T-helper 2 cell treated with Interferon-gamma antibody and Interleukin-4, amounts not matched to agents 100 ng/mL and 5 ng/mL, for 36 hours (primary cell): ENCODE results near the gene TRIM6. TPM values are rescaled to one million over a fixed set of nuclear protein-coding genes. Genes with fewer than 3 reads are reported as not detected.
"Not testable (repeated sequence)": the region's sequence is repeated elsewhere in the genome, so short reads cannot be mapped to it uniquely, and the experiment has no call there.

Experiments
- intact Hi-C: fragments of 100-400 bp; cut with micrococcal nuclease; formaldehyde crosslinking; loops from one replicate; pipeline ENCODE4 v1.15.1; 2023
- total RNA-seq: library from RNA; stranded (reverse); gene quantifications from 2 replicates; pipeline ENCODE4 v1.2.3, GENCODE V29; 2022

TRIM6 gene
- total RNA-seq, 1 donor from 2014 or later: 0.25 TPM

GRCh38 chr11:5602791-5603190 is 6.4 kb downstream of the TRIM6 start:
- intact Hi-C loops: loop anchor here (5.0 kb wide), 1 partner anchor 290 kb away; the partner anchor contains the start of gene OR52E5

- intact Hi-C loops: loop anchor here (5.0 kb wide), 1 partner anchor 289 kb away; the partner anchor contains the start of gene OR52E5
These were observed 6.9 kb downstream of the TRIM6 start for GRCh38 chr11:5603326-5603725.

DNA sequence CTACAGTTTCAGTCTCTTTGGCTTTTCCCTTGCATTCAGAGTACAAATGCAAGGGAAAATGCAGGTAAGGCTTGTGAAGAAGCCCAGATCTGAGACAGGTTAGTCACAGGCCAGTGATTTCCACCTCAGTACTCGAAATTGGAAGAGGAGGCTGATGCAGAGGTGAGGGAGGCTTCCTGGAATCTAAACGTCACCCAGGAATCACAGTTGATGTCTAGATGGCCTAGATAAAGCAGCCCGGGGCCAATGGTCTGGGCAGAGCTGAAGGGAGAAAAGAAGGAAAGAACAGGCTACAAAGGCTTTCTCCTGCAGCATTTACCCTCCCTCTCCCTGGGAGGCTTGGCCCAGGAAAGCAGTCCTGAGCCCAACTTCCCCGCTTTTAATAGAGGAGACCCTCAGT is 8.5 kb downstream of the TRIM6 start:
- intact Hi-C loops: loop anchor here (5.0 kb wide), 1 partner anchor 287 kb away; the partner anchor contains the start of gene OR52E5

DNA sequence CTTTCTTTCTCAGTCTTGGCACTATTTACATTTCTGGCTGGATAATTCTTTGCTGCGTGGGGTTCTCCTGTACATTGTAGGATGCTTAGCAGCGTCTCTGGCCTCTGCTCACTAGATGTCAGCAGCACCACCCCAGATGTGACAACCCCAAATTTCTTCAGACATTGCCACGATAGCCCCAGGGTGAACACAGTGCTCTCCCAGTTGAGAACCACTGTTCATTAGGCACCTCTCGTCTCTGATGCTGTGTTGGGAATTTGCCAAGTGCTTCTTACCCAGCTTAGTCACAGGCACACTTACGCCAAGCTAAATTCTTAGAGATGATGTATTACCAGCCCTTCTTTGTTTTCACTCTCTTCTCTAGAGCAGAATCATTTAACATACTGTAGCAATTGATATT is 9.4 kb downstream of the TRIM6 start:
- intact Hi-C loops: no loop called here

GRCh38 chr11:5608808-5609207 is 12.4 kb downstream of the TRIM6 start:
- intact Hi-C loops: no loop called here

DNA sequence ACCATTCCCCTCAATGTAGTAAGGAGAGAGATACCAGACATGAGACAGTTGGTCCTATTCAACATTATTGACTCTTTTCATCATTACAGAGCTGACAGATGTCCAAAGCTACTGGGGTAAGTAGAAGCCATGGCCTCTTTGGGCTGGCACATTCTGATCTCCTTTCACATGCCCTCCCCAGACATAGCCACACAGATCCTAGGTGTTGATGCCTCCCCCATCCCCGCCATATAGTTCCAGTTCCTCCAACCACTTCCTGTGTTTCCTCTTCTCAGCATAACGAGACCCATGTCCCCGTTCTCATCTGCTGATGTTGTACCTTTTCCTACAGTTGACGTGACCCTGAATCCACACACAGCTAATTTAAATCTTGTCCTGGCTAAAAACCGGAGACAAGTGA is 14.0 kb downstream of the TRIM6 start:
- intact Hi-C loops: no loop called here

DNA sequence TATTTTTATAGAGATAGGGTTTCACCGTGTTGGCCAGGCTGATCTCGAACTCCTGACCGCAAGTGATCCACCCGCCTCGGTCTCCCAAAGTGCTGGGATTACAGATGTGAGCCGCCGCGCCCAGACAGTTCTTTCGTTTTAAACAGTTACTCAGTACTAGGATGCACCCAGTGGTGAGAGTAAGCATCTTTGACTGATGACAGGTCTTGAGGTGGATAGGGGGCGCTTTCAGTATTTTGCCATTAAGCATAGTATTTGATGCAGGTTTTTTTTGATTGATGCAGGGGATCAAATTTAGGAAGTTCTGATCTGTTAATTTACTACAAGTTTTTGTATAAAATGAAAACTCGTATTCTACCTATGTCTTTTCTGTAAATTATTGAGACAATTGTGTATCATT is 15.2 kb downstream of the TRIM6 start:
- intact Hi-C loops: no loop called here

- intact Hi-C loops: no loop called here
These were observed 22.4 kb downstream of the TRIM6 start for GRCh38 chr11:5618807-5619206.

GRCh38 chr11:5620651-5621521 is 24.4 kb downstream of the TRIM6 start:
- intact Hi-C loops: loop anchor here (10.0 kb wide), 1 partner anchor 614 kb away; the partner anchor contains the start of genes CNGA4 and FHIP1B

- intact Hi-C loops: loop anchor here (10.0 kb wide), 1 partner anchor 613 kb away; the partner anchor contains the start of genes CNGA4 and FHIP1B
These were observed 25.1 kb downstream of the TRIM6 start for GRCh38 chr11:5621580-5621979.

- intact Hi-C loops: loop anchor here (10.0 kb wide), 1 partner anchor 612 kb away; the partner anchor contains the start of genes CNGA4 and FHIP1B
These were observed 26.4 kb downstream of the TRIM6 start for GRCh38 chr11:5622802-5623201.

DNA sequence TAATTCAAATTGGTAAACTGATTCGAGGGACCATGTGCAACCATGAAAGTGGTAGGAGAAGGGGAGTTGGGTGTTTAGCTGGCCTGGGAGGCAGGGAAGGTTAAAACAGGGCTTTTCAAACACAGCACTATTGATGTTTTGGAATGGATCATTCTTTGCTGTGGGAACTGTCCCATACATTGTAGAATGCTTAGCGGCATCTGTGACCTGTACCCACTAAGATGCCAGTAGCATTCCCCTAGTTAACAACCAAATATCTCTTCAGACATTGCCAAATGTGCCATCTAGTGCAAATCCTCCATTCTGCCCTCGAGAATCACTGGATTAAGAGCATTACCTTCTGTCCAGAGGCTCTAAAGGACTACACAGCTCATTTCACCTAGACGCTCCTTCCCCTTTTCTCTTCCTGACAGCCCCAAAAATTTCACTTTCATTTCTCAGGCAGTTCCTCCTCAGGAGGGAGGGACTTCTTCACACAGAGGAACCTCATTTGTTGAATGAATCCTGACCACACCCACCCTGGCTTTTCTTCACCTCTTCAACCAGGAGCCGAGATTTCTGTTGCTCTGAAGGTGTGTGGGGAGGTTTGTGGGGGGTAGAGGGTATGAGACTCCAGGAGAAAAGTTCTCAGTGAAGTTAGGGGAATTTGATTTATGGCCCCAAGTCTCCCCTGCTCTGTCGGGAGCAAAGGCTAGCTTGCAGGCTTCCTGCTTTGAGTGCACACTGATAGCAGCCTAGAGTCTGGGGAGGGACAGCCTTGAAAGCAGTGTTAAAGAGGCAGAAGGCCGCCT is 28.2 kb downstream of the TRIM6 start, which contains the start of gene TRIM34:
Gene TRIM34 (plus strand): TSS at position 513 of the 791 bp plus-strand sequence. CDS start 7,331 bp downstream, outside the sequence.
- intact Hi-C loops: loop anchor here (1.0 to 10.0 kb wide), 2 partner anchors 60 to 610 kb away; partner anchors contain the start of genes CNGA4 and FHIP1B

GRCh38 chr11:5625281-5625680 is 28.8 kb downstream of the TRIM6 start:
- intact Hi-C loops: loop anchor here (10.0 kb wide), 1 partner anchor 610 kb away; the partner anchor contains the start of genes CNGA4 and FHIP1B

- intact Hi-C loops: loop anchor here (10.0 kb wide), 1 partner anchor 609 kb away; the partner anchor contains the start of genes CNGA4 and FHIP1B
These were observed 29.8 kb downstream of the TRIM6 start for GRCh38 chr11:5626196-5626595.

DNA sequence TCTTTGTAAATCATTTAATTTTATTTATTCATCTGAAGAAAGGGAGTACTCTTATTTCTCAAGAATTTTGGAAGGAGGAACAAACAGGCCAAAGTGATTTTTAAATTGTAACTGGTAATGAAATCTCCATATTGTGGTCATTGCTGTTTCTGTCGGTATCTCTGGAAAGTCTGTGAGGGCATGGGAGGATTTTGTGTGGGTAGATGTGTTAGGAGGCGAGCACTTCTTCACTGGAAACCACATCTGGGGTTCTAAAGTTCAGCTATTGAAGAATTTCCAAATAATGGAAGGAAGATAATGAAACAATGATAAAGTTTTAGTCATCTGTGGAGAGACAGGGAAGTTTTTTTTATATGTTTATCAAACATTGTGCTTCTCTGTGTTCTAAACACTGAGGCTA is 35.0 kb downstream of the TRIM6 start:
- intact Hi-C loops: no loop called here

DNA sequence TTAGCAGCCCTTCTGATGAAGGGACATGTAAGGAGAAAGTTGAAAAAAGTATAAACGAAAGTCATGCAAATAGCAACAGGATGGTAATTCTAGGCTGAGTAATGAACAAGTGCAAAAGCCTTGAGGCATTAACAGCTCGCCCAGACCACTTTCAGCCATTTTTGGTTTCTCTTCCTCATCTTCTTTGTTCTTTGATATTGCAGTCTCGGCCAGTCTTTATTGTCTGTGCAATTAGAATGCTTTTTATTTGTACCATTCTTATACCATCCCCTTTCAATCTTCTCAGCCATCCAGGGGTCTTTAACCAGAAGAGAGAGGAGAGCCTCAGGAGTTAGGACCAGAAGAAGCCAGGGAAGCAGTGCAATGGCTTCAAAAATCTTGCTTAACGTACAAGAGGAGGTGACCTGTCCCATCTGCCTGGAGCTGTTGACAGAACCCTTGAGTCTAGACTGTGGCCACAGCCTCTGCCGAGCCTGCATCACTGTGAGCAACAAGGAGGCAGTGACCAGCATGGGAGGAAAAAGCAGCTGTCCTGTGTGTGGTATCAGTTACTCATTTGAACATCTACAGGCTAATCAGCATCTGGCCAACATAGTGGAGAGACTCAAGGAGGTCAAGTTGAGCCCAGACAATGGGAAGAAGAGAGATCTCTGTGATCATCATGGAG is 35.7 kb downstream of the TRIM6 start:
- intact Hi-C loops: no loop called here

- intact Hi-C loops: no loop called here
These were observed 43.5 kb downstream of the TRIM6 start for GRCh38 chr11:5639953-5640352.

DNA sequence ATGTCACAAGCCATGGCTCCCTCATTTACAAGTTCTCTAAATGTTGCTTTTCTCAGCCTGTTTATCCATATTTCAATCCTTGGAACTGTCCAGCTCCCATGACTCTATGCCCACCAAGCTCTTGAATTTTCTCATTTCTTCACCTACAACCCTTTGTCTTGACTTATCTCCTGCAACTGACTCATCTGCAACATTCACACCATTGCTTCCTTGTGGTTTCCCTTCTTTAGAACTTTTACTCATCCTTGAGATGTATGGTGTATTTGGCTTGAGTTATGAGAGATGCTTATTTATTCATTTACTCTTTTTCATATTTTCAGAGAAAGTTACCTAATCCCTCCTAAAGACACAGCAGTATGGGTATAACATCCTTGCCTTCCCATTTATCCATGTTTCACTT is 47.1 kb downstream of the TRIM6 start:
- intact Hi-C loops: no loop called here

GRCh38 chr11:5646139-5646538 is 49.7 kb downstream of the TRIM6 start:
- intact Hi-C loops: no loop called here

GRCh38 chr11:5655474-5655873 is 59.0 kb downstream of the TRIM6 start:
- intact Hi-C loops: no loop called here

DNA sequence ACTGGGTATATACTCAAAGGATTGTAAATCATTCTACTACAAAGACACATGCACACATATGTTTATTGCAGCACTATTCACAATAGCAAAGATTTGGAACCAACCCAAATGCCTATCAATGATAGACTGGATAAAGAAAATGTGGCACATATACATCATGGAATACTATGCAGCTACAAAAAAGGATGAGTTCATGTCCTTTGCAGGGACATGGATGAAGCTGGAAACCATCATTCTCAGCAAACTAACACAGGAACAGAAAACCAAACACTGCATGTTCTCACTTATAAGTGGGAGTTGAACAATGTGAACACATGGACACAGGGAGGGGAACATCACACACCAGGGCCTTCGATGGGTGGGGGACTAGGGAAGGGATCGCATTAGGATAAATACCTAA is 60.5 kb downstream of the TRIM6 start:
- intact Hi-C loops: not testable (repeated sequence)
